Fibroblast of skin of left quadriceps (primary cell): ENCODE measurements around the gene PCYT1B.

Experiments used
- DNase-seq, 2 experiments: peaks; one replicate each; pipeline ENCODE4 v3.0.0-alpha.2; 2013; ENCODE audit warnings: low read depth in 2 of 2

Gene PCYT1B

GRCh38 chrX:24526616-24527015, 120.5 kb downstream of the PCYT1B start:
- DNase-seq = no peak

DNA sequence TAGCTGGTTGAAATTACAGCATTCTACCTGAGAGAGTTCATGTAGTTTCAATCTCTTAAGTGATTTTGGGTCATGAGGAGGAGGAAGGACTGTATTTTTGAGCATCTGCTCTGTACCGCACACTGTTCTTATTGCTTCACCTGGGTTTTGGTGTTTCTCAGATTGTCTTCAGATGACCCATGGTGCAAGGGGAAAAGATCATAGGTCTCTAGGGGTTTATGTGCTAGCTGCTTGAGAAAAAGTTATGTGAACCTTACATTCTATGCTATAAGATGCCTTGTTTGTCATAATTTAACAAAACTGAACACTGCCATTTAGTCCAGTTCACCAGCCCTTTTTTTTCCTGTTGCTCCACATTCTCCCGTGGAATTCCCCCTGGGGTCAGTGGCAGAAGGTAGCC, 121.7 kb downstream of the PCYT1B start:
- no peak for DNase-seq

- DNase-seq = no peak
Measured at GRCh38 chrX:24520472-24520871, 126.7 kb downstream of the PCYT1B start.

DNA sequence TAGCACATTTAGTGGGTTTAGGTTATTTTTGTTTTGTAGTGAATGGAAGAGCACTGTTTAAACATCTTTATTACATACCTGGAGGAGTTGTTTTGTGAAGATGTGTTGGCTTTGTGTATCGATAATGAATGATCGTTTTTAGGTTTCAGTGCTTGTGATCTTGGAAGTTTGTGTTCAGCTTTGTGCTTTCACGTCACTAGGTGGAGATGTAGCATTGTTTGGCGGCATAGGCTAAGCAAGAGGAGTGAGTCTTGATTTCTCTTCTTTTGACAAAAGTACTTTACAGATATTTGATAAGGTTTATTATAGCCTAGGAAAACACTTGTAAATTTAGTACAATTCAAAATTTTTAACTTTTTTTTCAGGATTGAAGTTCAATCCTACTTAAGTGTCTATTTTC, 131.7 kb downstream of the PCYT1B start:
- no peak for DNase-seq

DNA sequence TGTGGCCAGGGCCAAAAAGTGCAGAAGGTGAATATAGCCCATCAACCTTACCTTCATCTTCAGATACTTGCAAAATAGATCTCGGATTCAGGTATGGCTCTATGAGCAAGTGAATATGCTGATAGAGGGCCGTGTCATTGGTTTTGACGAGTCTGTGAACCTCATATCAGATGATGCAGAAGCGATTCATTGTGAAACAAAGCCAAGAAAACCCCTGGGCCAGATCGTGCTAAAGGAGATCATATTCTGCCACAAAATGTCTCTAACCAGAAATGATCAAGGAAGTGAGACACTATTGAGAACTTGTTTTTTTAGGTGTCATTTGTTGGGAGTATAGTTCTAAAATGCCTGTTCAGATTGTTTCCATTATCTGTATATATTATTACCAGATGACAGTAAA, 133.7 kb downstream of the PCYT1B start:
- DNase-seq = no peak

- DNase-seq = no peak
Measured at GRCh38 chrX:24508375-24508774, 138.8 kb downstream of the PCYT1B start.
